GM12892 (cell line): ENCODE results near the gene HSDL2.

Experiments
- DNase-seq: peaks from one replicate; pipeline ENCODE4 v3.0.0; 2011; ENCODE audit not compliant: insufficient read length
- FAIRE-seq: peaks from 2 replicates; lab custom pipeline; 2011; peaks lifted over from hg19 to GRCh38; lab: Jason Lieb, UNC
- POLR2A ChIP-seq: IDR thresholded peaks from 2 replicates; pipeline ENCODE4 v1.6.1; 2011; ENCODE audit warnings: low read depth, low read length, control low read depth
- POLR2AphosphoS5 ChIP-seq: IDR thresholded peaks from 2 replicates; pipeline ENCODE4 v1.6.1; 2011; ENCODE audit warnings: low read depth, low read length, control low read depth
- TAF1 ChIP-seq: IDR thresholded peaks from 2 replicates; pipeline ENCODE4 v1.6.1; 2011; ENCODE audit warnings: low read depth, mild to moderate bottlenecking, control low read depth, low read length, borderline replicate concordance

The HSDL2 gene

DNA sequence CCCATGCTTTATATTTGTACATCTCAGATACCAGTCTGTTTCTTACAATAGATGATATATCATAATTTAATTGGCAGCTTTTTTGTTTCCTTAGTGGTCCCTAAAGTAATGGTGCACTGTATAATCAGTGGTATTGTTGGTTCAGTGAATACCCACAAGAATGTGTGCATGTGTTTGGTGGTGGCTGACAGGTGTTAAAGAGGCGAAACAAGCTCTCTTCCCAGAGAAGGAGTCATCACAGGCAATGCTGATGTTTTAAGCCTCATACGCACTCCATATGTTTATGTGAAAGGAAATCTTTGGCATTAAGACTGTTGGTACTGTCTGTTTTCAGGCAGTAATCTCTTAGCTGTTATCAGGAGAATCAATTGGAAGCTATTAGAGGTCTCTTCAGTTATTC is 57.5 kb downstream of the HSDL2 start:
- FAIRE-seq (no peak), DNase-seq (no peak)
- TF ChIP-seq POLR2AphosphoS5 (no peak), TAF1 (no peak), POLR2A (no peak)

DNA sequence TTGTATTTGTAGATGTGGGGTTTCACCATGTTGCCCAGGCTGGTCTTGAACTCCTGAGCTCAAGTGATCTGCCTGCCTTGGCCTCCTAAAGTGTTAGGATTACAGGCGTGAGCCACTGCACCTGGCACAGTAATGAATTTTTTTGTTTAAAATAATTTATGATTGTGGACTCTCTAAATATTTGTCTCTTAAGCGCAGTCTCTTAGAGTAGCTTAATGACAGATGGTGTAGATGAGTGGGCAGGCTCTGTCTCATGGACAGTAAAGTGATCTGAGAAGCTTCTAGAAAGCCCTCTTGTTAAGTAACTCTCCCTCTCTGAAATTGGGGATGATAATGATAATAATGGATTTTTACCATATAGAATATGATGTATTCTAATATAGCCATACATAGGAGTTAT is 59.3 kb downstream of the HSDL2 start:
- DNase-seq = no peak
- FAIRE-seq = no peak
- no peak for TF ChIP-seq TAF1
- TF ChIP-seq POLR2AphosphoS5 = no peak
- TF ChIP-seq POLR2A = no peak

DNA sequence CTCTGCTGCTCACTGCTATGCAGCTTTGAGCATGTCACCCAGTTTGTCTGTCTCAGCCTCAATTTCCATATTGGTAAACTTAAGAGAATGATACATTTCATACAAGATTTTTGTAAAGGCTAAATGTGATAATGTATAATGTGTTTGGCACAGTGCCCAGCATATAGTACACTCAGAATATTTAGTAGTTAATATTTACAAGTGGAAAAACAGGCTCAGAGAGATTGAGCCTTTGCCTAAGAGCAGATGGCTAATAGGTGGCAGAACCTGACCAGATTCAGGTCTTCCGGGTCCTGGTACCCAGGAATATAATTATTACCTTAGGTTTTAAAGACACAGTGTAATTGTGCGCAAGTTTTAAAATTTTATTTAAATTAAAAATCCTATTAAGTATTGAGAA is 59.9 kb downstream of the HSDL2 start:
- no peak for TF ChIP-seq POLR2AphosphoS5
- no peak for TF ChIP-seq TAF1
- no peak for TF ChIP-seq POLR2A
- FAIRE-seq = no peak
- DNase-seq = no peak

DNA sequence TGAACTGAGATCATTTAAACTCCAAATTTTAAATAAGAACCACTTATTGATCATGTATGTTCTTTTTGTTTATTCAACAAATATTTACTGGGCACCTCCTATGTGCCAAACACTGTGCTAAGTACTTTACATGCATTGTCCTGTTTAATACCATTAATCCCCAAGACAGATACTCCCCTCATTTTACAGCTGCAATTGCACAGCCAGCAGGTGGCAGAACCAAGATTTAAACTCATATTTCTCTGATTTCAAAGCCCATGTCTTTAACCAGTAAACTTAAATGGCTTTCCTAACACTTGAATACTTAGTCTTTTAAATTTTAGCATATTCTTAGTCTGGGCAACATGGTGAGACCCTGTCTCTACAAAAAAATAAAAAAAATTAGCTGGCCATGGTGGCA is 63.3 kb downstream of the HSDL2 start:
- FAIRE-seq = peak; percentile 46
- no peak for DNase-seq
- TF ChIP-seq POLR2AphosphoS5 (no peak), POLR2A (no peak), TAF1 (no peak)

DNA sequence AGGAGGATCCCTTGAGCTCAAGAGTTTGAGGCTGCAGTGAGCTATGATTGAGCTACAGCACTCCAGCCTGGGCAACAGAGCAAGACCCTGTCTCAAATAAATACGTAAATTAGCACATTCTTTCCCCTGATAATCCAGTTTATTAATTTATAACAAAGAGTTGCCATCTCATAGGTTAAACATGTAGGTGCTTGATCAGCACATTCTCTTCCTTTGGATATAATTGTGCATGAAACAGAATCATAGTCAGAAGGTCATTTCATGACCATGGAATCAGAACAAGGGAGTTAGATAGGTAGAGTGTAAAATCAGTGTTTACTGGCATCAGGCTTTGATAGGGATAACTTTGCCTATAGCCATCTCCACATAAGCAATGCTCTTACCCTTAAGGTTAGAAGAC is 63.7 kb downstream of the HSDL2 start:
- FAIRE-seq = peak; percentile 36
- TF ChIP-seq POLR2AphosphoS5 (no peak), TAF1 (no peak), POLR2A (no peak)
- DNase-seq = no peak

DNA sequence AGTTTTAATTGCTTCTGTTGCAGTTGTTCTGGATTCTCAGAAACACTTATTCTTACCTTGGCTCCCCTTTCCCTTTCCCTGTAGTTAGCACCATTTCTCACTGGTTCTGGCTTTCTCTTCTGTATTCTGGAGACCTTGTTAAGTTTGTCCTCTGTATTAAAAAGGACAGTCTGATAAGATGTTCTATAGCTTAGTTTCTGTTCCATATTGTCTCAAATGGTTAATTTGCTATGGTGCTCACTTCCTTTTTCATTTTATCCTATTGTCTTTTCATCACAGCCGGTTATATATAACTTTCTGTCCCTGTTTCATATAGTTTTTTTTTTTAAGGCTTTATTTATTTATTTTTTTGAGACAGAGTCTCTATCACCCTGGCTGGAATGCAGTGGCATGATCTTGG is 65.3 kb downstream of the HSDL2 start:
- TF ChIP-seq TAF1 = no peak
- TF ChIP-seq POLR2AphosphoS5 = no peak
- no peak for TF ChIP-seq POLR2A
- no peak for DNase-seq
- FAIRE-seq = no peak

DNA sequence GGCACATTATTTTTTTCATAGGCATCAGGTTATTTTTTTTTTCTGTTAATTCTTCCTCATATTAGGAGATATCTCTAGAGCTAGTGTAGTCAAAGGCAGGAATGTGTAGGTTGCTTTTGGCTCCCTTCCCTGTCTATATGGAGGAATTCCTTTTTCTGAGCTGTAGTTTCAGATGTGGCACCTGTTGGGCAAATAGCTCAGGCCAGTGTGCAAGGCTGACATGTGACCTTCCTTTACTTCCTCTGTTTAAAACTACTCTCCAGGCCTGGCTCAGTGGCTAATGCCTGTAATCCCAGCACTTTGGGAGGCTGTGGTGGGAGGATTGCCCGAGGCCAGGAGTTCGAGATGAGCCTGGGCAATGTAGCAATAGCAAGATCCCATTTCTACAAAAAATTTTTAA is 66.2 kb downstream of the HSDL2 start:
- FAIRE-seq = peak; percentile 21
- TF ChIP-seq POLR2A (no peak), TAF1 (no peak), POLR2AphosphoS5 (no peak)
- DNase-seq = no peak

DNA sequence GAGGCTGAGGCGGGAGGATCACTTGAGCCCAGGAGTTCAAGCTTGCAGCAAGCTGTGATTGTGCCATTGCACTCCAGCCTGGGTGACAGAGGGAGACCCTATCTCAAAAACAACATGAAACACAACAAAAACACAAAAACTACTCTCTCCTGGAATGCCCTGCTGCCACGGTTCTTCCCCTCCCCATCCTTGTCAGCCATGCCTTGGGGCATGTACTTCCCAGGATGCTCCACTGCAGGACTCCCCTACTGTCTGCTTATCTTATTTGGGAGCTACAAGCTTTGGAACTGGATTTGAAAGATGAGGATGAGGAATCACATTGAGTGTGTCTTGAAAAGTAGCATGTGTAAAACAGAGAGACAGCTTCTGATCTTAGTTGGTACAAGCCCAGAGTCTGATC is 66.6 kb downstream of the HSDL2 start:
- FAIRE-seq = no peak
- TF ChIP-seq TAF1 (no peak), POLR2AphosphoS5 (no peak), POLR2A (no peak)
- no peak for DNase-seq

DNA sequence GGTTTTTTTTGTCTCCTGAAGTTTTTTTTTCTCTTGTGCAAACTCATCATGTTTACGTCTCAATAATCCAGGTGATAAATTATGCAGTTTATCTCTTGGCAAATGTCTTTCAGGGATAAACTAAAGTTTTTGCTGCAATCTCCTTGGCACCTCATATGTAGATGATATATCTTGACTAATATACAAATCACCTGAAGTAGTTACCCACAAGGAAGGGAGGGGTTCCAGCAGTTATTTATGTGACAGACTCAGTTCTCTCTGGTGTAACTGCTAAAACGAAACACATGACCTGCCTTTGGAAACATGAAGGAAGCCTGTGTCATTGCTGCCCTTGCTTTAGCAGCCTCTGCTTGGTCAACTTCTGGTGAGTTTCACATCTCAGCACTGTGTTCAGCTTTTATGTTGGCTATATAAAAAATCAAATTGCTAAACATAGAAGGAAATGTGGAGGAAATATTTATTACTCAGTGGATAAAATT is 67.4 kb downstream of the HSDL2 start:
- TF ChIP-seq POLR2AphosphoS5 = no peak
- no peak for TF ChIP-seq TAF1
- TF ChIP-seq POLR2A = no peak
- DNase-seq (no peak), FAIRE-seq (no peak)

DNA sequence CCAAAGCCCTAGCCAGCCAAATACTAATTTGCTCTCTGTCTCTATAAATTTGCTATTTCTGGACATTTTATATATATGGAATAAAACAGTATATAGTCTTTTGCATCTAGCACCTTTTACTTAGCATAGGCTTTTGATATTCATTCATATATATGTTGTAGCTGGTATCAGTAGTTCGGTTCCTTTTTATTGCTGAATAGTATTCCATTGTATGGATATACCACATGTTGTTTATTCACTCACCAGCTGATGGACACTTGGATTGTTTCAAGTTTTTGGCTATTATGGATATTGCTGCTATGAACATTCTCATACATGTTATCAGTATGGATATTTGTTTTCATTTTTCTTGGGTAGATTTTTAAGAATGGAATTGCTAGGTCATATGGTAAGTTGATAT is 82.9 kb downstream of the HSDL2 start:
- TF ChIP-seq POLR2A = no peak
- no peak for TF ChIP-seq TAF1
- no peak for TF ChIP-seq POLR2AphosphoS5
- DNase-seq (no peak), FAIRE-seq (no peak)

DNA sequence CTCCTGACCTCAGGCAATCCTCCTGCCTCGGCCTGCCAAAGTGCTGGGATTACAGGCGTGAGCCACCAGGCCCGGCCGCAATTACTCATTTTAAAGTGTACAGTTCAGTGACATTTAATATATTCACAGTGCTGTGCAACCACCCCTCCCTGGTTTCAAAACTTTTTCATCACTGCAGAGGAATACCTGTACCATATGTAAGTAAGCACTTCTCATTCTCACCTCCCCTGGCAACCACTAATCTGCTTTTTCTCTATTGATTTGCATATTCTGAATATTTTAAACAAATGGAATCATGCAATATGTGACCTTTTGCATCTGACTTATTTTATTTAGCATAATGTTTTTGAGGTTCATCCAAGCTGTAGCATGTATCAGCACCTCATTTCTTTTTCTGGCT is 85.4 kb downstream of the HSDL2 start:
- FAIRE-seq (no peak), DNase-seq (no peak)
- TF ChIP-seq TAF1 (no peak), POLR2A (no peak), POLR2AphosphoS5 (no peak)

DNA sequence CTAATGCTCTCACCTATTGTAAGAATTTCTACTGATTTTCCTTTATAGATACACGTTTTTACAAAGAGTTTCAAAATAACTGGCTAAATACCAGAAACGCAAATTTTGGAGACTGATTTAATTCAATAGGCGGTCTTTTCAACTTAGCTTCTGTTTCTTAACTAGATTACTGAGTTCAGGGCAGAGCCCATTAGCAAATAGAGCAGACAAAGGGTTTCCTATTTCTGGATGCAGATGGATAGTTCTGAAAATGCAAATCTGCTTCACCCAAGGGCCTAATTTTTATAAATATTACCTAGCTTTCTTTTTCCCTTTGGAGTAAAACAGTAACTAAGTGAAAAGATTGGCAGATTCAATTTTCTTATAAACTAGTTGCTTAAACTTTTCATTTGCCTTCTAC is 93.1 kb downstream of the HSDL2 start:
- DNase-seq = no peak
- FAIRE-seq = no peak
- no peak for TF ChIP-seq POLR2A
- no peak for TF ChIP-seq POLR2AphosphoS5
- no peak for TF ChIP-seq TAF1
